ENCODE results near the gene GSTO1. TPM values are rescaled to one million over a fixed set of nuclear protein-coding genes. Genes with fewer than 3 reads are reported as not detected.
A peak's percentile ranks its signal among the peaks of the same experiment; 100 is the strongest.

The GSTO1 gene
- polyA plus RNA-seq, 1 experiment: 227 TPM

- CTCF ChIA-PET: no interaction called here
- DNase-seq (ENCODE audit: low read depth, low spot score): no peak
- TF ChIP-seq CTCF (IDR thresholded peaks at IDR 0.05; ENCODE audit: low read depth, low read length): no peak
Measured at GRCh38 chr10:104220522-104220921, 34.2 kb upstream of the GSTO1 start.

GRCh38 chr10:104223304-104223703 is 31.4 kb upstream of the GSTO1 start:
- no peak overlapping the region for H3K4me3 ChIP-seq (ENCODE audit: low read depth, low read length)
- POLR2A ChIA-PET: no interaction called here
- no peak for TF ChIP-seq CTCF (IDR thresholded peaks at IDR 0.05; ENCODE audit: low read depth, low read length)
- no peak overlapping the region for H3K27ac ChIP-seq (ENCODE audit: low read depth, low read length)
- CTCF ChIA-PET: interaction anchor here (0.9 kb wide), 1 partner anchor 68 kb away, joined by 3 read pairs; no protein-coding TSS in a partner anchor
- no peak for DNase-seq (ENCODE audit: low read depth, low spot score)
- no peaks in the 10 kb centered on the region for H3K9me3 ChIP-seq (ENCODE audit: control insufficient read depth, insufficient read depth, low read length)
- H3K27me3 ChIP-seq (ENCODE audit: control insufficient read depth, insufficient read depth, low read length): peaks cover 28% of the 10 kb centered on the region

More at GRCh38 chr10:104220522-104220921, 34.2 kb upstream of the GSTO1 start:
- Histone ChIP-seq H3K27ac (ENCODE audit: low read depth, low read length) (no peak overlapping the region), H3K4me3 (ENCODE audit: low read depth, low read length) (no peak overlapping the region), H3K27me3 (ENCODE audit: control insufficient read depth, insufficient read depth, low read length) (peaks cover 33% of the 10 kb centered on the region), H3K9me3 (ENCODE audit: control insufficient read depth, insufficient read depth, low read length) (no peaks in the 10 kb centered on the region)
- POLR2A ChIA-PET: no interaction called here

- DNase-seq (ENCODE audit: low read depth, low spot score): no peak
- H3K9me3 ChIP-seq (ENCODE audit: control insufficient read depth, insufficient read depth, low read length): no peaks in the 10 kb centered on the region; the same call in 1 of the 2 replicates
- no peak for TF ChIP-seq CTCF (IDR thresholded peaks at IDR 0.05; ENCODE audit: low read depth, low read length)
- ChIA-PET CTCF (interaction anchor here (0.6 kb wide), 1 partner anchor 344 kb away, joined by 4 read pairs; no protein-coding TSS in a partner anchor), POLR2A (no interaction called here)
- H3K27me3 ChIP-seq (ENCODE audit: control insufficient read depth, insufficient read depth, low read length): peaks cover 7% of the 10 kb centered on the region
- H3K4me3 ChIP-seq (ENCODE audit: low read depth, low read length): no peak overlapping the region
- H3K27ac ChIP-seq (ENCODE audit: low read depth, low read length): no peak overlapping the region
Measured at GRCh38 chr10:104230490-104230889, 24.2 kb upstream of the GSTO1 start.

GRCh38 chr10:104231784-104232612 is 22.7 kb upstream of the GSTO1 start, which contains the start of gene CFAP43:
Gene CFAP43, minus strand, starts transcription at chr10:104232364. Its CDS starts 118 bp downstream, at chr10:104232246.
- H3K9me3 ChIP-seq (ENCODE audit: control insufficient read depth, insufficient read depth, low read length): no peaks in the 10 kb centered on the region; the same call in 1 of the 2 replicates
- CTCF ChIA-PET: interaction anchor here (1.2 to 1.4 kb wide), 2 partner anchors 42 to 110 kb away, joined by 5 to 6 read pairs; partner anchors contain the start of gene SFR1
- H3K27me3 ChIP-seq (ENCODE audit: control insufficient read depth, insufficient read depth, low read length): peaks cover 5% of the 10 kb centered on the region
- peak within 1 kb of the TSS; percentile 90 for H3K4me3 ChIP-seq (ENCODE audit: low read depth, low read length)
- POLR2A ChIA-PET: interaction anchor here (1.1 kb wide), 1 partner anchor 268 kb away, joined by 7 read pairs; no protein-coding TSS in a partner anchor
- peak; percentile 81 for DNase-seq (ENCODE audit: low read depth, low spot score)
- no peak for TF ChIP-seq CTCF (IDR thresholded peaks at IDR 0.05; ENCODE audit: low read depth, low read length)
- H3K27ac ChIP-seq (ENCODE audit: low read depth, low read length): no peak within 1 kb of the TSS

GRCh38 chr10:104232613-104233102 is 22.0 kb upstream of the GSTO1 start:
- H3K4me3 ChIP-seq (ENCODE audit: low read depth, low read length): peak overlapping the region; percentile 90
- no peak for TF ChIP-seq CTCF (IDR thresholded peaks at IDR 0.05; ENCODE audit: low read depth, low read length)
- no peaks in the 10 kb centered on the region; the same call in 1 of the 2 replicates for H3K9me3 ChIP-seq (ENCODE audit: control insufficient read depth, insufficient read depth, low read length)
- peaks cover 5% of the 10 kb centered on the region for H3K27me3 ChIP-seq (ENCODE audit: control insufficient read depth, insufficient read depth, low read length)
- ChIA-PET POLR2A (interaction anchor here (1.1 kb wide), 1 partner anchor 269 kb away, joined by 7 read pairs; no protein-coding TSS in a partner anchor), CTCF (interaction anchor here (1.4 kb wide), 1 partner anchor 42 kb away, joined by 6 read pairs; no protein-coding TSS in a partner anchor)
- no peak overlapping the region for H3K27ac ChIP-seq (ENCODE audit: low read depth, low read length)
- no peak for DNase-seq (ENCODE audit: low read depth, low spot score)

Data from AG04450 (cell line).